Colonic mucosa (tissue), 4 donors: ENCODE measurements around the gene ASPDH. TPM values are rescaled to one million over a fixed set of nuclear protein-coding genes. Genes with fewer than 3 reads are reported as not detected.

Experiments used
- DNase-seq: peaks from one replicate; pipeline ENCODE4 v3.0.0-alpha.2; 2020
- H3K27ac ChIP-seq: fragments of 200-600 bp; one replicate; pipeline ENCODE4 v1.8.0; 2021
- H3K27me3 ChIP-seq: fragments of 200-600 bp; one replicate; pipeline ENCODE4 v1.8.0; 2021
- H3K36me3 ChIP-seq: fragments of 200-600 bp; one replicate; pipeline ENCODE4 v1.8.0; 2021
- H3K4me1 ChIP-seq: fragments of 200-600 bp; one replicate; pipeline ENCODE4 v1.8.0; 2021; ENCODE audit warnings: mild to moderate bottlenecking
- H3K4me3 ChIP-seq: fragments of 200-600 bp; one replicate; pipeline ENCODE4 v1.8.0; 2021
- H3K9ac ChIP-seq, 2 donors: one replicate each; pipeline ENCODE4 v1.7.0; 2013; ENCODE audit warnings: control low read depth in 2 of 2, low read depth in 2 of 2, low read length in 2 of 2
- H3K9me3 ChIP-seq: fragments of 200-600 bp; one replicate; pipeline ENCODE4 v1.8.0; 2021
- CTCF ChIP-seq: fragments of 200-600 bp; IDR thresholded peaks from one replicate; pipeline ENCODE4 v1.8.0; 2022; ENCODE audit warnings: antibody characterized with exemption, mild to moderate bottlenecking
- intact Hi-C: fragments of 100-400 bp; cut with DNase I; formaldehyde crosslinking; loops from one replicate; pipeline ENCODE4 v1.14.1; 2022
- total RNA-seq, 2 donors: library from RNA; stranded (reverse); fragmentation: NEBNext Ultra II Directional in 1 of 2; extraction: Animal tissue kit (Norgen Biotek cat#: 25700) in 1 of 2; gene quantifications; one replicate each; pipeline ENCODE4 v1.2.1, GENCODE V29; 2021
- donor health status: healthy.
- donor health status: DM: no; HTN: no; CAD: no.
- donor health status: DM: no; HTN: no; CAD: no.

Gene ASPDH
- total RNA-seq, 2 donors from 2014 or later, result not detected

GRCh38 chr19:50554212-50554611, 40.5 kb upstream of the ASPDH start:
- intact Hi-C loops, result no loop called here
- DNase-seq, result no peak
- H3K27ac ChIP-seq, result no peak overlapping the region
- no peak for TF ChIP-seq CTCF
- no peaks in the 10 kb centered on the region for H3K4me1 ChIP-seq
- H3K9me3 ChIP-seq, result no peaks in the 10 kb centered on the region
- H3K36me3 ChIP-seq, result no peaks in the 10 kb centered on the region
- peaks cover 8% of the 10 kb centered on the region for H3K27me3 ChIP-seq
- H3K4me3 ChIP-seq, result no peak overlapping the region
- H3K9ac ChIP-seq, result no peak overlapping the region

DNA sequence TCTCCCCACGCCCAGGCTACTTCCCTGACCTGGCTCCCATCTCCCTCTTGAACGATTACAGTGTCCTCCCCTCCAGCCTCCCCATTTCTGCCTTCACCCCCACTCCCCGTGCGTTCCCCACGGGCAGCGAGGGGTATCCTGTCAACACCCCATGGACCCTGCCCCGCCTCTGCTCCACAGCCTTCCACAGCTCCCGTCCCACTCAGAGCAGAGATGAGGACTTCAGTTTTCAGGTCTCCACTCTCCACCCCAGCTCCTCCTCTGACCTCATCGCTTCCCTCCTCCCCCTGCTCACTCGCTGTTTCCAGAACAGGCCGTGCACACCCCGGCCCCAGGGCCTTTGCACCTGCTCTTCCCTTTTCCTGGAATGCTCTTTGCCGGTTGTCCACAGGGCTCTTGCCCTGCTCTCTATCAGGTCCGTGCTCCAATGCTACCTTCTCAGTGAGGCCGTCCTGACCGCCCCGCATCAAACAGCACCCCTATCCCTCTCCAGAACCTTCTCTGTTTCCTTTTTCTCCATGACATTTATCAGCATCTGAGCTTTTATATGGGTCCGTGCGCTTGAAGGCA, 39.5 kb upstream of the ASPDH start:
- Histone ChIP-seq H3K27me3 (peaks cover 8% of the 10 kb centered on the region), H3K4me3 (no peak overlapping the region), H3K27ac (no peak overlapping the region), H3K36me3 (no peaks in the 10 kb centered on the region), H3K9me3 (no peaks in the 10 kb centered on the region), H3K4me1 (no peaks in the 10 kb centered on the region), H3K9ac (no peak overlapping the region)
- DNase-seq, result no peak
- no peak for TF ChIP-seq CTCF
- intact Hi-C loops, result no loop called here

DNA sequence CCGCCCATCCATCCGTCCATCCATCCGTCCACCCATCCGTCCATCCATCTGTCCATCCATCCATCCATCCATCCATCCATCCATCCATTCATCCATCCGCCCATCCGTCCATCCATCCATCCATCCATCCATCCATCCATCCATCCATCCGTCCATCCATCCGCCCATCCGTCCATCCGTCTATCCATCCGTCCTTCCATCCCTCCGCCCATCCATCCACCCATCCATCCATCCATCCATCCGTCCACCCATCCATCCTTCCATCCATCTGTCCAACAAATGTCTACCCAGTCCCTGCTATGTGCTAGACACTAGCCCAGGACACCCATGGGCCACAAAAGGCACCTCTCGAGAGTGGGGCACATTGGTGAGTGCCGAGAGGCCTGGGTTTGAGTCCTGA, 38.8 kb upstream of the ASPDH start:
- Histone ChIP-seq H3K36me3 (no peaks in the 10 kb centered on the region), H3K9ac (no peak overlapping the region), H3K9me3 (no peaks in the 10 kb centered on the region), H3K27ac (no peak overlapping the region), H3K4me1 (no peaks in the 10 kb centered on the region), H3K27me3 (peaks cover 8% of the 10 kb centered on the region), H3K4me3 (no peak overlapping the region)
- no peak for DNase-seq
- no peak for TF ChIP-seq CTCF
- intact Hi-C loops, result no loop called here

DNA sequence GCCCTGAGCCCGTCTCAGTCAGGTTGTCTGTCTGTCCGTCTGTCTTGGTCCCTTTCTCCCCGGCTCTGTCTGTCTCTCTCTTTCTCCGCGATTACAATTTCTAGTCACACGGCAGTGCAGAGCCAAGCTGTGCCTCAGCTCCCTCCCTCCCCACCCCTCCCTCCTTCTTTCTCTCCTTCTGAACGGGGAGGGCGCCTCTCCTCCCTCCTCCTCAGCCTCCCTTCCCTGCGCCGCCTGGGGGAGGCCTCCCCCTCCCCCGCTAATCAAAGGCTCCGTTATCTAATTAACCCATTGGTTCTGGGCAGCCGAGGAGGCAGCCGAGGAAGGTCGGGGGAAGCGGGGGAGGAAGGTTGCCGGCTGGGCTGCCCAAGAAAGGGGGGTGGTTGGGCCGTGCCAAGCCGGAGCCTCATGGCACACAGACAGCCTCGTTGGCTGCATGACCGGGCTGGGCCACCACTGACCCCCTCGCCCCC, 38.0 kb upstream of the ASPDH start:
- Histone ChIP-seq H3K27ac (no peak overlapping the region), H3K4me1 (no peaks in the 10 kb centered on the region), H3K27me3 (peaks cover 4% of the 10 kb centered on the region), H3K36me3 (no peaks in the 10 kb centered on the region), H3K9ac (no peak overlapping the region), H3K4me3 (no peak overlapping the region), H3K9me3 (no peaks in the 10 kb centered on the region)
- intact Hi-C loops, result no loop called here
- DNase-seq, result no peak
- no peak for TF ChIP-seq CTCF

- no peaks in the 10 kb centered on the region for H3K9me3 ChIP-seq
- DNase-seq, result no peak
- no peaks in the 10 kb centered on the region for H3K36me3 ChIP-seq
- no peak overlapping the region for H3K9ac ChIP-seq
- H3K4me3 ChIP-seq, result no peak overlapping the region
- H3K27ac ChIP-seq, result no peak overlapping the region
- H3K27me3 ChIP-seq, result peaks cover 4% of the 10 kb centered on the region
- intact Hi-C loops, result no loop called here
- TF ChIP-seq CTCF, result no peak
- no peaks in the 10 kb centered on the region for H3K4me1 ChIP-seq
These were observed 37.5 kb upstream of the ASPDH start for GRCh38 chr19:50551034-50551714.
